ENCODE measurements around the gene RAD50.
"Not testable (repeated sequence)": the region's sequence is repeated elsewhere in the genome, so short reads cannot be mapped to it uniquely, and the experiment has no call there.

The RAD50 gene

GRCh38 chr5:132559383-132560060 lies 2.7 kb downstream of the RAD50 start:
- DNase-seq, result no peak

- DNase-seq, result no peak
Observed at GRCh38 chr5:132561601-132562000, 4.8 kb downstream of the RAD50 start.

- not testable (repeated sequence) for DNase-seq
Observed at GRCh38 chr5:132564555-132564954, 7.8 kb downstream of the RAD50 start.

GRCh38 chr5:132566657-132567056 lies 9.9 kb downstream of the RAD50 start:
- DNase-seq, result no peak

- DNase-seq, result no peak
Observed at GRCh38 chr5:132576123-132576522, 19.3 kb downstream of the RAD50 start.

GRCh38 chr5:132584560-132584959 lies 27.8 kb downstream of the RAD50 start:
- not testable (repeated sequence) for DNase-seq

- no peak for DNase-seq
Observed at GRCh38 chr5:132586063-132586462, 29.3 kb downstream of the RAD50 start.

GRCh38 chr5:132589467-132589866 lies 32.7 kb downstream of the RAD50 start:
- DNase-seq, result no peak

- no peak for DNase-seq
Observed at GRCh38 chr5:132591145-132591544, 34.4 kb downstream of the RAD50 start.

GRCh38 chr5:132592521-132592920 lies 35.7 kb downstream of the RAD50 start:
- DNase-seq, result no peak

GRCh38 chr5:132594170-132594569 lies 37.4 kb downstream of the RAD50 start:
- DNase-seq, result no peak

- DNase-seq, result no peak
Observed at GRCh38 chr5:132595624-132596023, 38.8 kb downstream of the RAD50 start.

GRCh38 chr5:132601071-132601728 lies 44.4 kb downstream of the RAD50 start:
- no peak for DNase-seq

- no peak for DNase-seq
Observed at GRCh38 chr5:132607095-132607494, 50.3 kb downstream of the RAD50 start.

GRCh38 chr5:132608107-132608506 lies 51.3 kb downstream of the RAD50 start:
- DNase-seq, result no peak

GRCh38 chr5:132611965-132612364 lies 55.2 kb downstream of the RAD50 start:
- DNase-seq, result no peak

GRCh38 chr5:132612846-132613245 lies 56.1 kb downstream of the RAD50 start:
- DNase-seq, result no peak

GRCh38 chr5:132621699-132622098 lies 64.9 kb downstream of the RAD50 start:
- no peak for DNase-seq

- DNase-seq, result no peak
Observed at GRCh38 chr5:132622608-132623007, 65.8 kb downstream of the RAD50 start.

- DNase-seq, result no peak
Observed at GRCh38 chr5:132627470-132627869, 70.7 kb downstream of the RAD50 start.

- DNase-seq, result no peak
Observed at GRCh38 chr5:132628814-132629213, 72.0 kb downstream of the RAD50 start.

- DNase-seq, result no peak
Observed at GRCh38 chr5:132629230-132629944, 72.6 kb downstream of the RAD50 start.

GRCh38 chr5:132633587-132633986 lies 76.8 kb downstream of the RAD50 start:
- not testable (repeated sequence) for DNase-seq

GRCh38 chr5:132635873-132636272 lies 79.1 kb downstream of the RAD50 start:
- no peak for DNase-seq
